SK-N-SH treated with all-trans-retinoic acid at 6 μM for 48 hours (cell line): ENCODE measurements around the gene TMEM200B.

Experiments
- ARNTL ChIP-seq: fragments of 450-650 bp; formaldehyde crosslinking; IDR thresholded peaks from 2 replicates; pipeline ENCODE4 v1.5.0; 2020; ENCODE audit warnings: low read depth, mild to moderate bottlenecking, moderate library complexity, borderline replicate concordance
- ISL1 ChIP-seq: fragments of 250-450 bp; sonication (Bioruptor Pico); IDR thresholded peaks from 2 replicates; pipeline ENCODE4 v2.1.2; 2022; ENCODE audit warnings: mild to moderate bottlenecking, moderate library complexity
- PPARA ChIP-seq: fragments of 250-450 bp; sonication (Bioruptor Pico); IDR thresholded peaks from 2 replicates; pipeline ENCODE4 v1.5.0; 2020; ENCODE audit warnings: mild to moderate bottlenecking, borderline replicate concordance

- TF ChIP-seq ARNTL (CRISPR knock-in tag) (no peak), ISL1 (CRISPR knock-in tag) (no peak), PPARA (CRISPR knock-in tag) (no peak)
These were observed 36.1 kb upstream of the TMEM200B start for GRCh38 chr1:29159773-29160172.
